GM18507 (cell line): ENCODE data around the gene DGCR8.

Experiments used
- DNase-seq: peaks from one replicate; pipeline ENCODE4 v3.0.0; 2011; ENCODE audit warnings: low read depth; ENCODE audit not compliant: insufficient read length; ENCODE audit errors: extremely low spot score
- FAIRE-seq: peaks from 2 replicates; lab custom pipeline; 2011; peaks lifted over from hg19 to GRCh38; lab: Jason Lieb, UNC

Gene DGCR8

GRCh38 chr22:20106205-20106848 lies 26.3 kb downstream of the DGCR8 start:
- DNase-seq (no peak), FAIRE-seq (no peak)

GRCh38 chr22:20106849-20107237 lies 26.8 kb downstream of the DGCR8 start:
- FAIRE-seq (no peak), DNase-seq (no peak)

GRCh38 chr22:20107471-20107901 lies 27.4 kb downstream of the DGCR8 start:
- no peak for DNase-seq
- no peak for FAIRE-seq

- FAIRE-seq: no peak
- DNase-seq: no peak
Measured at GRCh38 chr22:20107951-20108756, 28.1 kb downstream of the DGCR8 start.

- FAIRE-seq (no peak), DNase-seq (no peak)
Measured at GRCh38 chr22:20108757-20109230, 28.8 kb downstream of the DGCR8 start.

GRCh38 chr22:20109411-20110358 lies 29.6 kb downstream of the DGCR8 start:
- DNase-seq: no peak
- FAIRE-seq: no peak

GRCh38 chr22:20110359-20110985 lies 30.4 kb downstream of the DGCR8 start:
- FAIRE-seq (no peak), DNase-seq (no peak)

GRCh38 chr22:20111045-20111688 lies 31.1 kb downstream of the DGCR8 start:
- FAIRE-seq: peak; percentile 31
- no peak for DNase-seq

GRCh38 chr22:20111689-20112622 lies 31.9 kb downstream of the DGCR8 start:
- FAIRE-seq: no peak
- no peak for DNase-seq

- no peak for FAIRE-seq
- no peak for DNase-seq
Measured at GRCh38 chr22:20112623-20113511, 32.8 kb downstream of the DGCR8 start.

GRCh38 chr22:20113551-20114310 lies 33.7 kb downstream of the DGCR8 start:
- FAIRE-seq: no peak
- no peak for DNase-seq

- DNase-seq: no peak
- no peak for FAIRE-seq
Measured at GRCh38 chr22:20114506-20115475, 34.8 kb downstream of the DGCR8 start.

GRCh38 chr22:20115691-20116375 lies 35.8 kb downstream of the DGCR8 start, which contains the start of gene RANBP1:
Gene RANBP1, plus strand, starts transcription at chr22:20116104. Its CDS starts 81 bp downstream, at chr22:20116185.
- DNase-seq (no peak), FAIRE-seq (no peak)

GRCh38 chr22:20116376-20116950 lies 36.4 kb downstream of the DGCR8 start:
- no peak for FAIRE-seq
- DNase-seq: no peak
